HG02973 (cell line): ENCODE data around the gene TCAP.
"Not testable (repeated sequence)": the region's sequence is repeated elsewhere in the genome, so short reads cannot be mapped to it uniquely, and the experiment has no call there.

Source experiments
- ATAC-seq: cut with Tn5 transposase; IDR thresholded peaks from one replicate; pipeline ENCODE4 v1.9.1; 2021; ENCODE audit warnings: moderate library complexity; ENCODE audit not compliant: unreplicated experiment

The TCAP gene

DNA sequence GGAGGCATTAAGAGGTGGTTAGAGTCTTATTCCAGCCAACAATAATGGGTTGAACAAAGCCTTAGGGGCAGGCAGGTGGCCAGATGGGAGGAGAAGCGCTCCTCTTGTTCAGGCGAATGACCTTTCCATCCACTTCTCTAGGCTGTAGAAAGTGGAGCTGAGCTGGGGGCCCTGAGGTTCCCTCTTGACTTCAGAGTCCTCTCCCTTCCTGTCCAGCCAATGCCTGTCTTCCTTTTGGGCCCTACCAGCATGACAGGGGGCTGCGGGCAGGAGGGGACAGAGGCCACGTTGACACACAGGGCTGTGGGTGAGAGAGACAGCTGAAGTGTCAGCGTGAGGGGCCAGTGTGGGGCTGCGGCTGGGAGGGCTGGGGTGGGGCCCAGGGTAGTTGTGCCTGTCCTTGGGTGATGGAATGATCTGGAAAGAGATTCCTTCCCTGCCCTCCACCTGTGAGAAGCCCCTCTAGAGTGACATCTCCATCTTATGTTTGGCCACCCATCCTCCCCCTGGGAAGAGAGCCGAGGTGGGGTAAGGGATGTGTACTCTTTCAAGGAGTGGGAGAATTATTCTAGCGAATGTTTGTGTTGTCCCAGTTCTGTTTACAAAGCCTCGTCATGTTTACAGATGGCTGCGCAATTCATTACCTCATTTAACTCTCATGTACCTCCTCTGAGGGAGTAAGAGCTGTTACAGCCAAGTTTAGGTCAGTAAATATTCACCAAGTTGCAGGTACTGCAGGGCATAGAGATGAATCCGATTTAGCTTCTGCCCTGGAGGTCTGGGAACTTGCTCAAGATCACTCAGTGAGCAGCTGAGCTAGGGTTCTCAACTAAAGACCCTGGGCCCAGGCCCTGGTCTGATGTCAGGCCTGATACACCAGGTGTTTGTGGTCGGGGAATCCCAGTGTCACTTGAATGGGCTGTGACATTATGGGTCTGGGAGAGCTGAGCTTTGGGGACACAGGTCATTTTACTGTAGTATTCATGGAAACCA lies 38.0 kb downstream of the TCAP start:
- ATAC-seq: no peak

GRCh38 chr17:39703913-39704312 lies 38.8 kb downstream of the TCAP start:
- ATAC-seq: no peak

DNA sequence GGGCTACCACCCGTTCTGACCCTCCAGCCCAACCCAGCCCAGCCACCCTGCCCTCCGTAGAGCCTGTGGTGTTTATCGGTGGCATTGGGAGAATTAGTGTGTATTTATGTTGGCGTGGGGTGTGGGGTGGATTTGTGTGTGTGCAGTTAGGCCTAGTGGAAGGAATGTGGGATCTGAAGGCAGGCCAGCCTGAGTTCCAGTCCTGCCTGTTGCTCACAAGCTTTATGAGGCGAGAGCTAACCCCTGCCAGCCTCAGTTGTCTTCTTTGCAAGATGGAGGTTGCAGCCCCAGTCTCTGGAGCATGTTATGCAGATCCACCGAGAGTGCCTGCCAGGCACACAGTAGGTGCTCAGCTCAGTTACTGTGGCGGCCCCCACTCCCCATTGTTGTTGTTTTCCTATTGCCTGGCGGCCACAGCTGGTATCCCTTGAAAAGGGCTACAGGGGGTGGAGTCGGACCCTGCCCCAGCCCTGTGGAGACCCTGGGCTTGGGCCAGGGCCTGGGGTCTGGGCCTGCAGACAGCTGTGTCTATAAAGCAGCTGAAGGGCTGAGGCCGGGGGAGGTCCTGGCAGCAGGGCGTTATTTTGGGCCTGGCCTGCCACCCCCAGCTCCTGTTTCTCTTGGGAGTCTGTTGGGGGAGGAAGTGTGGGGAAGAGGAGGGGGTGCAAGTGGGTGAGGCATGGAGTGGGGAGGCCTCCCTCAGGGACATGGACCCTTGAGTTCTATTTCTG lies 39.8 kb downstream of the TCAP start:
- no peak for ATAC-seq

DNA sequence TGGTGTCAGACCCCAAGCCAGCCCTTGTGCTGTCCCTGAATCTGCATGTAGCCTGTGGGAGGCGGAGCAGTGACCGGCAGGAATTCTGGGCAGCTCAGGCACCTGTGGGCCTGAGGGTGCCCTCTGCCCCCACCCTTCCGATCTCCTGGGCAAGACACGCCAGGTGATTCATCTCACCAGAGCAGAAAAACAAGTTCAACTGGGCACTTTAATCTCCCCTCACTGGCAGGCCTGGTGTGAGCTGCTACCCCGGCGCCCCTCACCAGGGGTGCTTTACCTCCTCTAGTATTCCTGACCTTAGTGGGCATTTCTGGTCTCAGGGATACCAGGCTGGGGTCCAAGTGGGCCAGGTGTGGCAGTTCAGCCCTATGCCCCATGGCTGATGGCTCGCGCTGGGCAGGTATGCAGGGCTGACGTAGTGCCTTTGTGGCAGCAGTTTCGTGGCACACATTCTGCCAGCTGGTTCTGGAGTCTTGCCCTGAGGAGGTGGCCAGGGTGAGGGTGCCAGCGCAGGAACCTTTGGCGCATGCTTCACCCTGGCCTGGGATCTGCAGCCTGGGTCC lies 40.7 kb downstream of the TCAP start:
- ATAC-seq: no peak

- ATAC-seq: no peak
These were observed 41.2 kb downstream of the TCAP start for GRCh38 chr17:39706383-39706782.

GRCh38 chr17:39706921-39707337 lies 41.8 kb downstream of the TCAP start:
- ATAC-seq: no peak

DNA sequence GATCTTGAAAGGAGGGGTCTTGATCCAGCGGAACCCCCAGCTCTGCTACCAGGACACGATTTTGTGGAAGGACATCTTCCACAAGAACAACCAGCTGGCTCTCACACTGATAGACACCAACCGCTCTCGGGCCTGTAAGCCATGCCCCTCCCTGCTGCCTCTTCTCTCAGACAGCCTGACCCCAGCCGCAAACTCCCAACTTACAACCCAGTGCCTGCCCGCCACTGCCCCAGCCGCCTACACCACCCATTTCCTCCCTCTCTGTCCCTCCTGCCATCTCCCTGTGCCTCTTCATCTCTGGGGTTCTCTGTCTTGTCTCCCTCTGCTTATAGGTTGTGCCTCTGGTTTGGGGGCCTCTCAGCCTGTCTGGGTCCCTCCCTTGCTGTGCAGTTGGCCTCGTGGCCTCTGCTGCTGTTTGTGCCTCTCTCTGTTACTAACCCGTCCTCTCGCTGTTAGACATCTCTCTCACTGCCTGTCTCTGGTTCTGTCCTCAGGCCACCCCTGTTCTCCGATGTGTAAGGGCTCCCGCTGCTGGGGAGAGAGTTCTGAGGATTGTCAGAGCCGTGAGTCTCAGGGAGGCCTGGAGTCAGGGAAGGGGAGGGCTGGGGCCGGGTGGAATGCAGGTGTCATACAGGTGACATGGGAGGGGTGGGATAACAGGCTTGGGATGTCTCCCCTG lies 44.3 kb downstream of the TCAP start:
- ATAC-seq: no peak

DNA sequence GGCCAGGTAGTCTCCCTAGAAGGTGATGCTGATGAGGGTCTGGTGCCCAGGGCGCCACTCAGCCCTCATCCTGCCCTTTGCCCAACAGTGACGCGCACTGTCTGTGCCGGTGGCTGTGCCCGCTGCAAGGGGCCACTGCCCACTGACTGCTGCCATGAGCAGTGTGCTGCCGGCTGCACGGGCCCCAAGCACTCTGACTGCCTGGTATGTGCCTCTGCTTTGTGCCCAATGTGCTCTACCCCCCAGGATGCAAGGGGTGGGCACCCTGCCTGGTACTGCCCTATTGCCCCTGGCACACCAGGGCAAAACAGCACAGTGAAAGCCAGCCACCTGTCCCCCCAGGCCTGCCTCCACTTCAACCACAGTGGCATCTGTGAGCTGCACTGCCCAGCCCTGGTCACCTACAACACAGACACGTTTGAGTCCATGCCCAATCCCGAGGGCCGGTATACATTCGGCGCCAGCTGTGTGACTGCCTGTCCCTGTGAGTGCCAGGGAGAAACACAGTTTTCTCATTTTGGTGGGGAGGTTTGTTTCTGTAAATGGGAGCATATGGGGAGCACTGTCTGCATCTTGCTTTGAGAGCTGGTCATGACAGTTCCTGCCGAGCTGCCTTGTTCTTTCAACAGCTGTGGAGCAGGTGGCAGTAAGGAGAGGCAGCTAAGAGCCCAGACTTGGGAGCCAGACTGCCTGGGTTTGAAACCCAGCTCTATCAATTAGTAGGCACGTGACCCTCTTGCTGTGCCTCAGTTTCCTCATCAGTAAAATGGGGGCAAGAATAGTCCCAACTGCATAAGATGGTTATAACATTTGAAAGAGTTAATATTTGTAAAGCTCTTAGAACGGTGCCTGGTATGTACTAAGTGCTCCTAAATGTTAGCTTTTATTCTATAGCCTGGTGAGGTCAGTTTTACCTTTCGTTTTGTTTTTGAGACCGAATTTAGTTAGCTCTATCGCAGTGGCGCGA lies 45.1 kb downstream of the TCAP start:
- ATAC-seq: no peak

DNA sequence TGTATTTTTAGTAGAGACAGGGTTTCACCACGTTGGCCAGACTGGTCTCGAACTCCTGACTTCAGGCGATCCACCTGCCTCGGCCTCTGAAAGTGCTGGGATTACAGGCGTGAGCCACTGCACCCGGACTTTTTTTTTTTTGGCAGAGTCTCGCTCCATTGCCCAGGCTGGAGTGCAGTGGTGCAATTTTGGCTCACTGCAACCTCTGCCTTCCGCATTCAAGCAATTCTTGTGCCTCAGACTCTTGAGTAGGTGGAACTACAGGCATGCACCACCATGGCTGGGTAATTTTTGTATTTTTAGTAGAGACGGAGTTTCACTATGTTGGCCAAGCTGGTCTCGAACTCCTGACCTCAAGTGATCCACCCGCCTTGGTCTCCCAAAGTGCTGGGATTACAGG lies 45.9 kb downstream of the TCAP start:
- not testable (repeated sequence) for ATAC-seq

DNA sequence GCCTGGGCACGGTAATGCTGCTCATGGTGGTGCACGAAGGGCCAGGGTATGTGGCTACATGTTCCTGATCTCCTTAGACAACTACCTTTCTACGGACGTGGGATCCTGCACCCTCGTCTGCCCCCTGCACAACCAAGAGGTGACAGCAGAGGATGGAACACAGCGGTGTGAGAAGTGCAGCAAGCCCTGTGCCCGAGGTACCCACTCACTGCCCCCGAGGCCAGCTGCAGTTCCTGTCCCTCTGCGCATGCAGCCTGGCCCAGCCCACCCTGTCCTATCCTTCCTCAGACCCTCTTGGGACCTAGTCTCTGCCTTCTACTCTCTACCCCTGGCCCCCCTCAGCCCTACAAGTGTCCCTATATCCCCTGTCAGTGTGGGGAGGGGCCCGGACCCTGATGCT lies 46.7 kb downstream of the TCAP start:
- no peak for ATAC-seq

DNA sequence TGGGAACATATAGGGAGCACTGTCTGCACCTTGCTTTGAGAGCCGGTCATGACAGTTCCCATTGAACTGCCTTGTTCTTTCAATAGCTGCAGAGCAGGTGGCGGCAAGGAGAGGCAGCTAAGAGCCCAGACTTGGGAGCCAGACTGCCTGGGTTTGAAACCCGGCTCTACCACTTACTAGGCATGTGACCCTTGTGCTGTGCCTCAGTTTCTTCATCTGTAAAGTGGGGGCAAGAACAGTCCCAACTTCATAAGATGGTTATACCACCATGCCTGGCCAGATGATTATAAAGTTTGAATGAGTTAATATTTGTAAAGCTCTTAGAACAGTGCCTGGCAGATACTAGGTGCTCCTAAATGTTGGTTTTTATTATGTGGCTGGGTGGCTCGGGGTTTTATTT lies 49.1 kb downstream of the TCAP start:
- no peak for ATAC-seq

DNA sequence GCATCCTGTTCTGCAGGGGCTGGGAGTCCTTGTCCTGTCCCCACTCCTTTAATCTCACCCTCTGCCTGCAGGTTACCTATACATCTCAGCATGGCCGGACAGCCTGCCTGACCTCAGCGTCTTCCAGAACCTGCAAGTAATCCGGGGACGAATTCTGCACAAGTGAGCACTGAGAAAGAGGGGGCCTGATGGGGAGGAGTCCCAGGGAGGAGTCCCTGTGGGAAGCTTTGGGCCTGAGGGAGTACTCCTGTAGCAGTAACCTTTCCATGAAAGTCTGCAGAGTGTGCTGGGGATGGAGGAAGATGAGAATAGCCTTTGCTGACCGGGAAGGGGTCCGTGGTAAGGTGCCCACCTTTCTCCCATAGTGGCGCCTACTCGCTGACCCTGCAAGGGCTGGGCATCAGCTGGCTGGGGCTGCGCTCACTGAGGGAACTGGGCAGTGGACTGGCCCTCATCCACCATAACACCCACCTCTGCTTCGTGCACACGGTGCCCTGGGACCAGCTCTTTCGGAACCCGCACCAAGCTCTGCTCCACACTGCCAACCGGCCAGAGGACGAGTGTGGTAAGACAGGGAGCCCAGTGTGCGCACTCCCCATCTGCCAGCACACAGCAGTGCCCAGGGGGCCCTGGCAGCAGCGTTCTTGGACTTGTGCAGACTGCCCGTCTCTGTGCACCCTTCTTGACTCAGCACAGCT lies 50.4 kb downstream of the TCAP start:
- ATAC-seq: no peak
